Activated naive CD4-positive, alpha-beta T cell treated with anti-CD3 and anti-CD28 coated beads, Interleukin-2, amount 50 U/mL, for 16 hours (primary cell): Measurements from ENCODE around the gene PACS2.
A peak's percentile ranks its signal among the peaks of the same experiment; 100 is the strongest.
"Not testable (repeated sequence)": the region's sequence is repeated elsewhere in the genome, so short reads cannot be mapped to it uniquely, and the experiment has no call there.

Source experiments
- DNase-seq: peaks from one replicate; pipeline ENCODE4 v3.0.0-alpha.2; 2020

Gene PACS2

GRCh38 chr14:105333020-105333490 lies 18.5 kb downstream of the PACS2 start:
- DNase-seq: no peak

GRCh38 chr14:105333613-105334364 lies 19.2 kb downstream of the PACS2 start:
- peak; percentile 10 for DNase-seq

GRCh38 chr14:105334383-105335230 lies 20.1 kb downstream of the PACS2 start:
- no peak for DNase-seq

GRCh38 chr14:105335231-105335542 lies 20.6 kb downstream of the PACS2 start:
- DNase-seq: not testable (repeated sequence)

- DNase-seq: no peak
Observed at GRCh38 chr14:105335735-105336476, 21.4 kb downstream of the PACS2 start.

- DNase-seq: no peak
Observed at GRCh38 chr14:105336477-105337287, 22.1 kb downstream of the PACS2 start.

GRCh38 chr14:105337433-105337832 lies 22.9 kb downstream of the PACS2 start:
- DNase-seq: no peak

- DNase-seq: no peak
Observed at GRCh38 chr14:105337966-105338741, 23.6 kb downstream of the PACS2 start.

GRCh38 chr14:105340821-105341733 lies 26.5 kb downstream of the PACS2 start:
- DNase-seq: no peak

- DNase-seq: no peak
Observed at GRCh38 chr14:105343194-105343593, 28.6 kb downstream of the PACS2 start.

- DNase-seq: no peak
Observed at GRCh38 chr14:105346200-105346533, 31.6 kb downstream of the PACS2 start.

- DNase-seq: no peak
Observed at GRCh38 chr14:105346876-105347586, 32.5 kb downstream of the PACS2 start.

GRCh38 chr14:105347587-105347968 lies 33.0 kb downstream of the PACS2 start:
- no peak for DNase-seq

- DNase-seq: no peak
Observed at GRCh38 chr14:105348169-105348944, 33.8 kb downstream of the PACS2 start.

GRCh38 chr14:105348945-105349699 lies 34.6 kb downstream of the PACS2 start:
- no peak for DNase-seq

- DNase-seq: no peak
Observed at GRCh38 chr14:105349992-105350391, 35.4 kb downstream of the PACS2 start.

GRCh38 chr14:105350450-105351244 lies 36.1 kb downstream of the PACS2 start:
- no peak for DNase-seq

GRCh38 chr14:105351410-105351809 lies 36.9 kb downstream of the PACS2 start:
- DNase-seq: no peak
